ENCODE measurements around the gene SURF1. TPM values are rescaled to one million over a fixed set of nuclear protein-coding genes. Genes with fewer than 3 reads are reported as not detected.
A peak's percentile ranks its signal among the peaks of the same experiment; 100 is the strongest.

The SURF1 gene
- total and polyA plus RNA-seq, 11 donors, result 36.8 to 104 (median 53.6) TPM

- Histone ChIP-seq H3K4me3 (no peak overlapping the region), H3K9me3 (no peaks in the 10 kb centered on the region), H3K36me3 (peaks cover 0 to 47% (median 33%) of the 10 kb centered on the region in 9 donors), H3K27me3 (no peaks in the 10 kb centered on the region), H3K27ac (no peak overlapping the region), H3K4me1 (peaks cover 0 to 17% (median 0%) of the 10 kb centered on the region in 12 donors)
- DNase-seq (no peak), ATAC-seq (no peak)
- TF ChIP-seq CTCF (IDR thresholded peaks at IDR 0.05) (peak; percentile 18 to 62 (median 35)), POLR2A (IDR thresholded peaks at IDR 0.05) (no peak)
- WGBS, 4 donors, result 74 to 85% (median 84%) methylated on average over 12 to 16 of the region's 16 CpGs
- intact Hi-C loops (cut with DNase I), result loop anchor here in 3 of 10 donors (10.0 kb wide), 2 partner anchors 219 to 321 kb away; no protein-coding TSS in a partner anchor
Observed at GRCh38 chr9:133403766-133404453, 47.6 kb upstream of the SURF1 start.

GRCh38 chr9:133402689-133403088 is 46.4 kb upstream of the SURF1 start:
- no peak for TF ChIP-seq CTCF (IDR thresholded peaks at IDR 0.05)
- no peak for TF ChIP-seq POLR2A (IDR thresholded peaks at IDR 0.05)
- ATAC-seq (no peak), DNase-seq (peak in 1 of 5 donors; percentile 23)
- no peaks in the 10 kb centered on the region for H3K27me3 ChIP-seq
- no peak overlapping the region for H3K27ac ChIP-seq
- H3K36me3 ChIP-seq, result peaks cover 0 to 37% (median 23%) of the 10 kb centered on the region in 9 donors
- H3K4me3 ChIP-seq, result no peak overlapping the region
- peaks cover 0 to 17% (median 0%) of the 10 kb centered on the region in 12 donors for H3K4me1 ChIP-seq
- 68 to 82% (median 74%) methylated on average over 3 to 7 of the region's 7 CpGs for WGBS, 4 donors
- intact Hi-C loops (cut with DNase I), result loop anchor here in 3 of 10 donors (10.0 kb wide), 2 partner anchors 218 to 322 kb away; no protein-coding TSS in a partner anchor
- H3K9me3 ChIP-seq, result no peaks in the 10 kb centered on the region

- no peak for TF ChIP-seq CTCF (IDR thresholded peaks at IDR 0.05)
- intact Hi-C loops (cut with DNase I), result loop anchor here in 3 of 10 donors (10.0 kb wide), 2 partner anchors 217 to 323 kb away; no protein-coding TSS in a partner anchor
- Histone ChIP-seq H3K36me3 (peaks cover 0 to 26% (median 15%) of the 10 kb centered on the region in 9 donors), H3K9me3 (no peaks in the 10 kb centered on the region), H3K4me3 (no peak overlapping the region), H3K27me3 (no peaks in the 10 kb centered on the region), H3K27ac (no peak overlapping the region), H3K4me1 (peaks cover 0 to 16% (median 0%) of the 10 kb centered on the region in 12 donors)
- 85 to 92% (median 88%) methylated on average over 2 to 6 of the region's 6 CpGs for WGBS, 4 donors
- DNase-seq, result no peak
- ATAC-seq, result no peak
Observed at GRCh38 chr9:133401588-133401987, 45.3 kb upstream of the SURF1 start.

- intact Hi-C loops (cut with DNase I), result loop anchor here in 3 of 10 donors (10.0 kb wide), 2 partner anchors 215 to 325 kb away; no protein-coding TSS in a partner anchor
- no peak for TF ChIP-seq POLR2A (IDR thresholded peaks at IDR 0.05)
- no peak for TF ChIP-seq CTCF (IDR thresholded peaks at IDR 0.05)
- Histone ChIP-seq H3K36me3 (peaks cover 0 to 13% (median 5%) of the 10 kb centered on the region in 9 donors), H3K27me3 (peaks cover 0 to 4% (median 0%) of the 10 kb centered on the region in 9 donors), H3K9me3 (no peaks in the 10 kb centered on the region), H3K27ac (no peak overlapping the region), H3K4me3 (no peak overlapping the region), H3K4me1 (peaks cover 0 to 5% (median 0%) of the 10 kb centered on the region in 12 donors)
- ATAC-seq (no peak), DNase-seq (no peak)
- WGBS, 4 donors, result 90 to 94% (median 92%) methylated on average over 8 to 12 of the region's 12 CpGs
Observed at GRCh38 chr9:133400292-133400691, 44.0 kb upstream of the SURF1 start.
